ENCODE data around the gene RUSC2.
"Not testable (repeated sequence)": the region's sequence is repeated elsewhere in the genome, so short reads cannot be mapped to it uniquely, and the experiment has no call there.

The RUSC2 gene

DNA sequence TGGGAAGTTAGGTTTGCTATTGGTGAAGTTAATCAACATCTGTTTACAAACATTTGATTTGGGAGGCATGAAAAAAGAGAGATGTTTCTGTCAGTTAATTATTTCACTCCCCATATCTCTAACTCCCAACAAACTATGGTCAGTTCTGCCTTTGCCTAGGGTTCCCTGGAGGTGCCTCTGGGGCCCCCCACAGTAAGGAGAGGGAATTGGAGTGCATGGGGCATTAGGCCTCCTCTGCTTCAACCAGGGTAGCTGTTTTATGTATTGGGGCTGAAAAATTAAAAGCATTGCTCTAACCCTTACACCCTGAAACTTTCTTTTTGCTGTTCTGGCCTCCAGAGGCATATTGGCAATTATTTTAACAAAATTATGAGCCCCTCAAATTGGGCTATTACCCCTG lies 32.3 kb downstream of the RUSC2 start:
- DNase-seq, result no peak

- DNase-seq, result no peak
Measured at GRCh38 chr9:35522700-35523099, 32.8 kb downstream of the RUSC2 start.

DNA sequence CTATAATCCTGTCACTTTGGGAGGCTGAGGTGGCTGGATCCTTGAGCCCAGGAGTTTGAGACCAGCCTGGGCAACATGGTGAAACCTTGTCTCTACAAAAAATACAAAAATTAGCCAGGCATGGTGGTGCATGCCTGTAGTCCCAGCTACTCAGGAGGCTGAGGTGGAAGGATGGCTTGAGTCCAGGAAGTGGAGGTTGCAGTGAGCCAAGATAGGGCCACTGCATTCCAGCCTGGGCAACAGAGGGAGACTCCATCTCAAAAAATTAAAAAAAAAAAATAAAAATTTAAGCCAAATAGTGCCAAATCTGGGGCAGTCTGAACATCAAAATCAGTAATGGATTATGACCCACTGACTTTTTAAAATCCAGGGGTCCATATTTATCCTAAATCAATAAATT lies 33.6 kb downstream of the RUSC2 start:
- DNase-seq, result not testable (repeated sequence)

- peak; percentile 37 to 52 for DNase-seq
Measured at GRCh38 chr9:35526087-35526801, 36.3 kb downstream of the RUSC2 start.

- DNase-seq, result no peak
Measured at GRCh38 chr9:35529161-35529823, 39.4 kb downstream of the RUSC2 start.

DNA sequence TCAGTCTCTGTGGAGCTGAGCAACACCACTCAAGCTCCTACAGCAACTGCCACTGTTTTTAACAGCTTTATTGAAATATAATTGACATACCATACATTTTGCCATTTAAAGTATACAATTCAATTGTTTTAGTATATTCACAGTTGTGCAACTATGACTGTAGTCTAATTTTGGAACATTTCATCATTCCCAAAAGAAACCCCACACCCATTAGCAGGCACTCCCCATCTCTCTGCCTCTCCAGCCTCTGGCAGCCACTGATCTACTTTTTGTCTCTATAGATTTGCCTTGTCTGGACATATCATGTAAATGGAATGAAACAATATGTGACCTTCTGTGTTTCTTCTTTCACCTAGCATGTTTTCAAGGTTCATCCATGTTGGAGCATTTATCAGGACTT lies 43.5 kb downstream of the RUSC2 start:
- no peak for DNase-seq

DNA sequence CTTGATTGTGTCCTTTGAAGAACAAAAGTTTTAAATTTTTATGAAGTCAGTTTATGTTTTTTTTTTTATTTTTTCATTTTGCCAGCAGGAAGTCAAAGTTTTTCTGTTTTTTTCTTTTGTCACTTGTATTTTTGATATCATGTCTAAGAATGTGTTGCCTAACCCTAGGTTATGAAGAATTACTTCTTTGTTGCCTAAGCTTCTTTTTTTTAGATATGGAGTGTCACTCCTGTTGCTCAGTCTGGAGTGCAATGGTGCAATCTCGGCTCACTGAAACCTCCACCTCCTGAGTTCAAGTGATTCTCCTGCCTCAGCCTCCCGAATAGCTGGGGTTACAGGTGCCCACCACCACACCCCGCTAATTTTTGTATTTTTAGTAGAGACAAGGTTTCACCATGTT lies 45.0 kb downstream of the RUSC2 start:
- peak in 1 of 2 experiments; percentile 17 for DNase-seq

DNA sequence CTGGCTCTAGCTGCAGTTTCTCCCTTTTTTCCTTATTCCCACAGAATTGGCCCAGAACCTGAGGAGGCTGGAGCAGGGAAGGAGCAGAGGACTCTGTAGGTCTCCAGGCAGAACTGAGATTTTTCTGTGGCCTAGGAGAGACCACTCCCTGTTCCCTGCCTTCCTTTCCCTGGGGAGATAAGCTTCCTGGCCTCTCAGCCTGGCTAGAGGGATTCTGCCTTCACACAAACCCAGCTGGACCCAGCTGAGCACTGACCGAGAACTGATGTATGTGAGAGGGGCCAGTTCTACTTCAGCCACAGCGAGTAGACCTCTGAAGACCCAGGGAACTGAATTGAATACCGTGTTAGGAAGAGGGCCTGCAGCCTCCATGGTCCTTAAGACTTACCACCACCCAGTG lies 48.0 kb downstream of the RUSC2 start:
- no peak for DNase-seq

DNA sequence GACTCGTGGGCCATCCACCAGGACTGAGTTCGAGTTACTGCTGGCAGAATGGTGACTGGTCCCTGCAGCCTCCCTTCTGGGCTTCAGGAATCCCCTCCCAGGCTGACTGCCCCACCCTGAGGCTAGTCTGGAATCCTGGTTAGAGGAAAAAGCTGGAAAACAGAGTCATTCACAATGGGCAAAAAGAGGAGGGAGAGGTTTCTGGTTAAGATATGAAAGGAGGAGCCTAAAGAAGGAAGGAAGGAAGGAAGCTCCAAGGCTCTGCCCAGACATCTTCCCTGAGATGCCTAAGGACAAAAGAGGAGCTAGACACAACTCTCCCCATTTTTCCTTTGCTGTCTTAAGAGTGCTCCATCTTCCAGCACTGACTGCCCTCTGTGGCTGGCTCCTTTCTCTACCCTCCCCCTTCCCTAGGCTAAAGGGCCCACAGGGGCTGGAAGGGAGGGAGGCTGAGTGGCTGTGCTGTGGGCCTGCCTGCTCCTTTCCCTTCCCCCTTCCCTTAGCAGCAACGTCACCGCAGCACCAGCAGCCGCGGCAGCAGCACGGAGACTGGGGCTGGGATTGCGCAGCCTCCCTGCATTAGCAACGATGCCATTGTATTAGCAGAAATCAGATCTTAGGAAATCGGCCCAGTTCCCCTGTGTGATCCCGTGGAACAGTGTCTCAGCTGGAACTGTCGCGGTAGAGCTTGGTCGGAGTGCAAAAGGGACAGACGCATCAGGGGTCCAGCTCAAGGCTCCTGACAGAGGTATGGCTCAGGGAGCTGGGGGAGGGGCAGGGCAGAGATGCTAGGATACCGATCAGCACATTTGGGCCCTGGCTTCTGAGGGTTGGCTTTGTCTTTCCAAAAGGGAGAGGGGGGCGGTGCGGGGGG lies 48.7 kb downstream of the RUSC2 start:
- no peak for DNase-seq

All from AML-193 (cell line).